ENCODE data around the gene SSBP1.

DNA sequence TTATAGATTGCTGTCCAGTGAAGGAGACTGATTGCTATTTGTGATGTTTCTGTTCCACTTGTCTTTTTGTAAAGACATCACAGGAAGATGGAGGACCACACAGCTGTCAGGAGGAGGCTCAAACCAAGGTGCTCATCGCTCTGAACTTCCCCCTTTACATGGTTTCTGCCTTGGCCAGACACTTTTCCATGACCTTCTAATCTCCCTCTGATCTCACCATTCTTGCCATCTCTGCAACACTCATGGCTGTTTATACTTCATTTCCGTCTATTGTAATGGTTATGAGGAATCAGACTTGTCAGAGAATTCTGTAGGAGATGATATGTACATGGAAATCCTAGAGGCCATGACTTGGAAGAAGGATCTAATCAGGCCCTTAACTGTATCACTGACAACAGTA is 50.1 kb downstream of the SSBP1 start:
- TF ChIP-seq, protein P1, sequence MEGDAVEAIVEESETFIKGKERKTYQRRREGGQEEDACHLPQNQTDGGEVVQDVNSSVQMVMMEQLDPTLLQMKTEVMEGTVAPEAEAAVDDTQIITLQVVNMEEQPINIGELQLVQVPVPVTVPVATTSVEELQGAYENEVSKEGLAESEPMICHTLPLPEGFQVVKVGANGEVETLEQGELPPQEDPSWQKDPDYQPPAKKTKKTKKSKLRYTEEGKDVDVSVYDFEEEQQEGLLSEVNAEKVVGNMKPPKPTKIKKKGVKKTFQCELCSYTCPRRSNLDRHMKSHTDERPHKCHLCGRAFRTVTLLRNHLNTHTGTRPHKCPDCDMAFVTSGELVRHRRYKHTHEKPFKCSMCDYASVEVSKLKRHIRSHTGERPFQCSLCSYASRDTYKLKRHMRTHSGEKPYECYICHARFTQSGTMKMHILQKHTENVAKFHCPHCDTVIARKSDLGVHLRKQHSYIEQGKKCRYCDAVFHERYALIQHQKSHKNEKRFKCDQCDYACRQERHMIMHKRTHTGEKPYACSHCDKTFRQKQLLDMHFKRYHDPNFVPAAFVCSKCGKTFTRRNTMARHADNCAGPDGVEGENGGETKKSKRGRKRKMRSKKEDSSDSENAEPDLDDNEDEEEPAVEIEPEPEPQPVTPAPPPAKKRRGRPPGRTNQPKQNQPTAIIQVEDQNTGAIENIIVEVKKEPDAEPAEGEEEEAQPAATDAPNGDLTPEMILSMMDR (IDR thresholded peaks at IDR 0.05), result no peak
- TF ChIP-seq POLR2A (IDR thresholded peaks at IDR 0.05; ENCODE audit: low read depth) (no peak), POLR2AphosphoS5 (IDR thresholded peaks at IDR 0.05) (no peak)

All from esophagus muscularis mucosa (tissue), 3 donors.